Measurements from ENCODE around the gene NALCN. TPM values are rescaled to one million over a fixed set of nuclear protein-coding genes. Genes with fewer than 3 reads are reported as not detected.

NALCN gene
- total RNA-seq, 6 experiments from 2014 or later, result 4.0 to 6.1 (median 5.0) TPM

DNA sequence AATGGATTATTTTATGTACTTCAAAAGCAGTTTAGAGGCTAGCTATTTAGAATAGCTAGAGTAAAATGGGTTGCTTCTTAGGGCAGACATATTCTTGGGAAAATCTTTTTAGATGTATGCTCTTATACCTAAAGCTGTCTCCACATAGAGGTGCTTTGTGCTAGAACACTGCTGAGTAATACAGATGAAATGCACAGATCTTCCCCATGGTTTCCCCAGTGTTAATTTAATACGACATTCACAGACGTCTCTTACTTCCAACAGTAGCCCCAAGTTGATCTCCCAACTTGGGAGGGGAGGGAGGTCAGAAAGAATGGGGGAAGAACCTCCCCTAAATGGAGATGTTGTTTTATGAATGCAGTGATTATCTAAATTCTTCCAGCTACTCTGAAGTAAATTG lies 16.9 kb downstream of the NALCN start:
- peaks cover 69% of the 10 kb centered on the region for H3K4me1 Mint-ChIP-seq (ENCODE audit: low read depth)
- TF ChIP-seq, protein P1, sequence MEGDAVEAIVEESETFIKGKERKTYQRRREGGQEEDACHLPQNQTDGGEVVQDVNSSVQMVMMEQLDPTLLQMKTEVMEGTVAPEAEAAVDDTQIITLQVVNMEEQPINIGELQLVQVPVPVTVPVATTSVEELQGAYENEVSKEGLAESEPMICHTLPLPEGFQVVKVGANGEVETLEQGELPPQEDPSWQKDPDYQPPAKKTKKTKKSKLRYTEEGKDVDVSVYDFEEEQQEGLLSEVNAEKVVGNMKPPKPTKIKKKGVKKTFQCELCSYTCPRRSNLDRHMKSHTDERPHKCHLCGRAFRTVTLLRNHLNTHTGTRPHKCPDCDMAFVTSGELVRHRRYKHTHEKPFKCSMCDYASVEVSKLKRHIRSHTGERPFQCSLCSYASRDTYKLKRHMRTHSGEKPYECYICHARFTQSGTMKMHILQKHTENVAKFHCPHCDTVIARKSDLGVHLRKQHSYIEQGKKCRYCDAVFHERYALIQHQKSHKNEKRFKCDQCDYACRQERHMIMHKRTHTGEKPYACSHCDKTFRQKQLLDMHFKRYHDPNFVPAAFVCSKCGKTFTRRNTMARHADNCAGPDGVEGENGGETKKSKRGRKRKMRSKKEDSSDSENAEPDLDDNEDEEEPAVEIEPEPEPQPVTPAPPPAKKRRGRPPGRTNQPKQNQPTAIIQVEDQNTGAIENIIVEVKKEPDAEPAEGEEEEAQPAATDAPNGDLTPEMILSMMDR (IDR thresholded peaks at IDR 0.05), result no peak
- no peaks in the 10 kb centered on the region for H3K9me3 Mint-ChIP-seq
- no peaks in the 10 kb centered on the region for H3K27me3 Mint-ChIP-seq (ENCODE audit: insufficient read depth)
- no peak for DNase-seq
- peak overlapping the region; percentile 86 for H3K27ac Mint-ChIP-seq
- peak overlapping the region; percentile 79 for H3K4me3 Mint-ChIP-seq
- H3K36me3 Mint-ChIP-seq (ENCODE audit: low read depth), result peaks cover 8% of the 10 kb centered on the region; the same call in 1 of the 2 replicates

DNA sequence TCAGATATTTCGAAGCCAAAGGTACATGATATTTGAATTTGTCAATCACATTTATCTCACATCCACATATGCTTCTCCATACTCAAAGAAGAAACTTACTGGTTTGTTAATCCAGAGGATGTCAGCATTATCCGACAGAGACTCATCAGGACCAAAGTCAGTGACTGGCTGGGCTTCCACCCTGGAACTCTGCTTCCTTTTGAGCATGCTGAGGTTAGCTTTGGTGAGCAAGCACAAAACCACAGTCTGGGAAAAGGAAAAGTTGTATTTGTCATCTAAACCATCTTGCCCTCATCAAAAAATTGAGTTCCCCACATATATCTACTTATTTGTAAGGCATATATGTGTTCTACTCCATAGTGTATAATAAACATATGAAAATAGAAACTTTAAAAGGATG lies 17.4 kb downstream of the NALCN start:
- peak overlapping the region; percentile 86 for H3K27ac Mint-ChIP-seq
- peak; percentile 77 for DNase-seq
- H3K27me3 Mint-ChIP-seq (ENCODE audit: insufficient read depth), result no peaks in the 10 kb centered on the region
- peaks cover 12% of the 10 kb centered on the region; the same call in 1 of the 2 replicates for H3K36me3 Mint-ChIP-seq (ENCODE audit: low read depth)
- H3K9me3 Mint-ChIP-seq, result no peaks in the 10 kb centered on the region
- H3K4me1 Mint-ChIP-seq (ENCODE audit: low read depth), result peaks cover 74% of the 10 kb centered on the region
- peak overlapping the region; percentile 79 for H3K4me3 Mint-ChIP-seq
- TF ChIP-seq, protein P1 (IDR thresholded peaks at IDR 0.05), result no peak

DNA sequence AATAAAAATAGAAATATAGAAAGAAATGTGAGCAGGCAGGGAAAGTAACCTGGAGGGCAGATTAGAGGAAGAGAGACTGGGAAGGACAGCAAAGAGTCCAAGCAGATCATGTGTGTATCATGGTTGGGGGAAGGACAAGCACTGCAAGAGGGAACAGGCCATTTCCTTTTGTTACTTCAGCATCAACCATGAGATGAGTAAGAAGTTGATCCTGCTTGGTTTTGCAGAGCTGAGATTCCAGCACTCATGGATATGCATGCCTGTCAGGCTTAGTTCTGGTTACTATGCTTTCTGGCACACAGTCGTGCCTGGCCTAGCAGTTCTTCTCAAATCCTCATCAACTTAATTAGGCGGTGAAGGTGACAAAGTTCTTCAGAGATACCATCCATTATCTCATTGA lies 18.1 kb downstream of the NALCN start:
- H3K36me3 Mint-ChIP-seq (ENCODE audit: low read depth), result peaks cover 12% of the 10 kb centered on the region; the same call in 1 of the 2 replicates
- TF ChIP-seq, protein P1 (IDR thresholded peaks at IDR 0.05), result no peak
- H3K9me3 Mint-ChIP-seq, result no peaks in the 10 kb centered on the region
- peak overlapping the region; percentile 86 for H3K27ac Mint-ChIP-seq
- peak overlapping the region; percentile 79 for H3K4me3 Mint-ChIP-seq
- peaks cover 74% of the 10 kb centered on the region for H3K4me1 Mint-ChIP-seq (ENCODE audit: low read depth)
- no peaks in the 10 kb centered on the region for H3K27me3 Mint-ChIP-seq (ENCODE audit: insufficient read depth)
- DNase-seq, result peak; percentile 71

DNA sequence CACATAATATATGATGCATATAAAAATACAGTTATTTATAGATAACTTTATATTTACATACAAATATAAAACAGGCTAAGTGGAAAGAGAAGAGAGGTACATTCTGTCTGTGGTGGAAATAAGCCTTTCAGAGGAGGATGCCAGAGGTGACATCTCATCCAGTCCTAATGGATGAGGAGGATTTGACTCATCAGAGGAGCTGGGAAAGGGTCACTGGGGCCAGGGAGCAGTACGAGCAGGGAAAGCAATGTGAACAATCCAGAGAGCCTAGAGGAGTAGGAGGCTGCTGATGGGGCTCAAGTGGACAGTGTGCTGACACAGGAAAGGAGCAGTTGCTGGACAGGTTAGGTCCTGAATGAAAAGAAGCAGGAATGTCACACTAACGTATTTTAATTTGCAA lies 18.6 kb downstream of the NALCN start:
- peaks cover 74% of the 10 kb centered on the region for H3K4me1 Mint-ChIP-seq (ENCODE audit: low read depth)
- no peaks in the 10 kb centered on the region for H3K27me3 Mint-ChIP-seq (ENCODE audit: insufficient read depth)
- H3K4me3 Mint-ChIP-seq, result peak overlapping the region; percentile 79
- TF ChIP-seq, protein P1 (IDR thresholded peaks at IDR 0.05), result no peak
- H3K9me3 Mint-ChIP-seq, result no peaks in the 10 kb centered on the region
- peak overlapping the region; percentile 86 for H3K27ac Mint-ChIP-seq
- peak; percentile 87 for DNase-seq
- peaks cover 12% of the 10 kb centered on the region; the same call in 1 of the 2 replicates for H3K36me3 Mint-ChIP-seq (ENCODE audit: low read depth)

DNA sequence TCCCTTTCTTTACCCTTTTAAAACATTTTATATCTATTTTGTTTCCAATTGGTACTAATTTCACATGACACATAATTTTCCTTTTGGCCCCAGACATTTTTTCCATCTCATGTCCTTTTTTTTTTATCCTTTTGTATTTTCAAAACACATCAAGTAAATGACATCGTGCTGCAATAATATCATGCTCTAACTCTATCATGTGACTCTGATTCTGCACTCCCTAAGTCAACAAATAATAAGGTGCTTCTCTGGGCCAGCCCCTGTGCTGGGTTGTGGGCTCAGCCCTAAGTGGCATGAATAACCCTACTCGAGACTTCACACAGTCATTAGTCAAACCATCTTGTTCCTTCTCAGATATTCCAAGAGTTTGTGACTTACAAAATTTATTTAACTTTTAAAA lies 21.7 kb downstream of the NALCN start:
- Mint-ChIP-seq H3K4me1 (ENCODE audit: low read depth) (peaks cover 60% of the 10 kb centered on the region), H3K27ac (no peak overlapping the region), H3K36me3 (ENCODE audit: low read depth) (0 out of 2 replicates have a peak, but pooled peaks cover 12% of the 10 kb centered on the region), H3K9me3 (no peaks in the 10 kb centered on the region), H3K4me3 (no peak overlapping the region), H3K27me3 (ENCODE audit: insufficient read depth) (no peaks in the 10 kb centered on the region)
- DNase-seq, result no peak
- TF ChIP-seq, protein P1 (IDR thresholded peaks at IDR 0.05), result no peak

DNA sequence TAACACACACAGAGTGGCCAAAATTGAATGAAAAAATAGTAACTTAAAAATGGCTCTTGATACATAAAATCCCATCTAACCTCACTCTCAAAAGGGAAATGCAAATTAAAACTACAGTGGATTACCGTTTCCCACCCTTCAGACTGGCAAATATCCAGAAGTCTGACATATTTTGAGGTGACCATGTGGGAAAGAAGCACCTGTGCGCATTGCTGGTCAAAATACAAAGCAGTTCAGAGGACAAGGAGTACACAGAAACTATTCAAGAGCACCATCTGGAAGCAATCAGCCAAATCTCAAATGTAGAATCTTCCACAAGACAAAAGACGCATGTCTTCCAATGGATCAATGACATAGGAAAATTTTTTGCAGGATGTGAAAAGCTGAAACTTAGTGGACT lies 23.2 kb downstream of the NALCN start:
- H3K9me3 Mint-ChIP-seq, result no peaks in the 10 kb centered on the region
- no peak for DNase-seq
- peaks cover 18% of the 10 kb centered on the region for H3K36me3 Mint-ChIP-seq (ENCODE audit: low read depth)
- TF ChIP-seq, protein P1 (IDR thresholded peaks at IDR 0.05), result no peak
- no peaks in the 10 kb centered on the region for H3K27me3 Mint-ChIP-seq (ENCODE audit: insufficient read depth)
- H3K27ac Mint-ChIP-seq, result no peak overlapping the region
- no peak overlapping the region for H3K4me3 Mint-ChIP-seq
- H3K4me1 Mint-ChIP-seq (ENCODE audit: low read depth), result peaks cover 51% of the 10 kb centered on the region
